Endothelial cell of umbilical vein (primary cell): ENCODE measurements around the gene RUVBL1. TPM values are rescaled to one million over a fixed set of nuclear protein-coding genes. Genes with fewer than 3 reads are reported as not detected.

Source experiments
- BruUV-seq: library from RNA; stranded (reverse); fragments of 400-500 nt; replicated peaks from 2 replicates; lab custom pipeline; 2021; lab: Mats Ljungman, UMichigan
- CTCF ChIA-PET: fragments of 300-600, 350-600 bp; sonication (Branson Sonifier 250); formaldehyde crosslinking; loops from one replicate; lab custom pipeline; 2021; ENCODE audit warnings: antibody characterized with exemption, inconsistent platforms; lab: Charles Lee
- POLR2A ChIA-PET: fragments of 300-600, 350-600 bp; sonication (Branson Sonifier 250); formaldehyde crosslinking; loops from one replicate; lab custom pipeline; 2021; ENCODE audit warnings: antibody characterized with exemption, inconsistent platforms; lab: Charles Lee
- DNase-seq: peaks from one replicate; pipeline ENCODE4 v3.0.0-alpha.2; 2011; ENCODE audit warnings: low read depth, low spot score
- FAIRE-seq: peaks from 2 replicates; lab custom pipeline; 2011; peaks lifted over from hg19 to GRCh38; lab: Jason Lieb, UNC
- H2AFZ ChIP-seq: 2 replicates; pipeline ENCODE4 v1.6.0; 2012; ENCODE audit warnings: low read depth, low read length, control low read depth, inconsistent platforms
- H3K27ac ChIP-seq: 2 replicates; pipeline ENCODE4 v1.5.1; 2011; ENCODE audit warnings: low read depth, mild to moderate bottlenecking, control low read depth, low read length, moderate library complexity; ENCODE audit not compliant: insufficient read depth
- H3K27me3 ChIP-seq, 2 experiments: 2 replicates each; pipeline versions ENCODE4 v1.6.0 to v1.6.1; 2011; ENCODE audit warnings: low read length in 2 of 2, mixed read lengths in 1 of 2; ENCODE audit not compliant: control insufficient read depth in 2 of 2, insufficient read depth in 2 of 2
- H3K36me3 ChIP-seq, 2 experiments: 2 replicates in 1 of 2; 3 replicates in 1 of 2; pipeline ENCODE4 v1.5.1; 2011; ENCODE audit warnings: low read length in 2 of 2, mild to moderate bottlenecking in 1 of 2, moderate library complexity in 1 of 2; ENCODE audit not compliant: control insufficient read depth in 2 of 2, insufficient read depth in 2 of 2; ENCODE audit errors: extremely low read depth in 1 of 2
- H3K4me1 ChIP-seq: 3 replicates; pipeline ENCODE4 v1.5.1; 2011; ENCODE audit warnings: mild to moderate bottlenecking, low read length; ENCODE audit not compliant: control insufficient read depth, insufficient read depth; ENCODE audit errors: extremely low read depth
- H3K4me2 ChIP-seq: 2 replicates; pipeline ENCODE4 v1.6.1; 2011; ENCODE audit warnings: low read length, control low read depth, mixed read lengths; ENCODE audit not compliant: insufficient read depth
- H3K4me3 ChIP-seq, 3 experiments: fragments of 200-600 bp in 1 of 3; sonication (generic), shearing (Covaris generic) in 1 of 3; replicated peaks in 1 of 3; 2 replicates each; pipeline ENCODE4 v1.5.1; 2011 to 2016; ENCODE audit warnings: control low read depth in 3 of 3, low read length in 3 of 3, mild to moderate bottlenecking in 2 of 3, inconsistent platforms in 1 of 3, low read depth in 1 of 3, moderate library complexity in 1 of 3; ENCODE audit not compliant: insufficient read depth in 1 of 3
- H3K79me2 ChIP-seq: 2 replicates; pipeline ENCODE4 v1.6.0; 2012; ENCODE audit warnings: low read length, inconsistent platforms; ENCODE audit not compliant: control insufficient read depth, insufficient read depth
- H3K9ac ChIP-seq: replicated peaks from 2 replicates; pipeline ENCODE3; 2011; ENCODE audit warnings: low read length, control low read depth; ENCODE audit not compliant: insufficient read depth; ENCODE audit errors: extremely low read depth
- H3K9me1 ChIP-seq: replicated peaks from 3 replicates; pipeline ENCODE4 v1.6.0; 2011; ENCODE audit warnings: mild to moderate bottlenecking, low read length; ENCODE audit not compliant: control insufficient read depth, insufficient read depth; ENCODE audit errors: extremely low read depth
- H3K9me3 ChIP-seq: replicated peaks from 2 replicates; pipeline ENCODE4 v1.5.1; 2012; ENCODE audit warnings: low read length, inconsistent platforms; ENCODE audit not compliant: control insufficient read depth, insufficient read depth
- H4K20me1 ChIP-seq: replicated peaks from 2 replicates; pipeline ENCODE3; 2011; ENCODE audit warnings: mild to moderate bottlenecking, low read length; ENCODE audit not compliant: control insufficient read depth, insufficient read depth; ENCODE audit errors: extremely low read depth
- EZH2 ChIP-seq: IDR thresholded peaks from 2 replicates; pipeline ENCODE4 v1.6.1; 2012; ENCODE audit warnings: borderline replicate concordance, low read depth, mild to moderate bottlenecking, moderate library complexity, low read length, inconsistent platforms; ENCODE audit not compliant: severe bottlenecking
- MAX ChIP-seq: IDR thresholded peaks from 2 replicates; pipeline ENCODE4 v1.6.1; 2011; ENCODE audit not compliant: insufficient read depth, insufficient read length
- MYC ChIP-seq: IDR thresholded peaks from one replicate; pipeline ENCODE4 v1.6.1; 2011; ENCODE audit warnings: mild to moderate bottlenecking, low read depth, low read length
- dilution Hi-C: fragments of 300-500 bp; cut with MboI; formaldehyde crosslinking; loops from one replicate; pipeline ENCODE4 v1.15.0; 2019; ENCODE audit warnings: low sequenced_read_pairs; ENCODE audit not compliant: extremely low pct_ligation_motif_present
- intact Hi-C: fragments of 100-400 bp; cut with micrococcal nuclease; formaldehyde crosslinking; loops from one replicate; pipeline ENCODE4 v1.10.0; 2022
- polyA plus RNA-seq, 4 experiments: library from polyadenylated mRNA; depleted of rRNA in 3 of 4; stranded (reverse) in 3 of 4; unstranded in 1 of 4; fragments of >200 nt; gene quantifications; 2 replicates each; pipeline versions ENCODE4 v1.2.1 to v1.2.3, GENCODE V29; 2011 to 2012; ENCODE audit warnings: missing spikeins in 1 of 4
- total RNA-seq: library from RNA; stranded (reverse); gene quantifications from 2 replicates; pipeline ENCODE4 v1.2.3, GENCODE V29; 2021

The RUVBL1 gene
- total and polyA plus RNA-seq, 2 donors (not counting 3 experiments of a cell fraction or from before 2014, with no cell fraction given): 52.5 to 58.5 TPM

- H3K4me2 ChIP-seq: no peak overlapping the region
- POLR2A ChIA-PET: no interaction called here
Measured at GRCh38 chr3:128128251-128128650, 4.6 kb upstream of the RUVBL1 start.

GRCh38 chr3:128127236-128127635 lies 3.6 kb upstream of the RUVBL1 start:
- TF ChIP-seq EZH2 (no peak), MAX (no peak)
- Histone ChIP-seq H3K9ac (no peak overlapping the region), H3K9me3 (no peaks in the 10 kb centered on the region), H3K4me3 (no peak overlapping the region), H3K9me1 (no peaks in the 10 kb centered on the region), H3K4me1 (peaks cover 11% of the 10 kb centered on the region), H4K20me1 (no peaks in the 10 kb centered on the region), H3K36me3 (no peaks in the 10 kb centered on the region), H3K27me3 (peaks cover 0 to 3% of the 10 kb centered on the region in 2 experiments), H3K79me2 (peaks cover 10% of the 10 kb centered on the region), H3K27ac (no peak overlapping the region), H3K4me2 (no peak overlapping the region), H2AFZ (no peak overlapping the region)
- no peak for DNase-seq
- POLR2A ChIA-PET: no interaction called here
- FAIRE-seq: no peak
- intact Hi-C loops: no loop called here
- dilution Hi-C loops: no loop called here
- CTCF ChIA-PET: interaction anchor here (0.6 to 4.2 kb wide), 2 partner anchors 32 kb away, joined by 3 to 24 read pairs; no protein-coding TSS in a partner anchor
- no TSS peak for BruUV-seq

More at GRCh38 chr3:128128251-128128650, 4.6 kb upstream of the RUVBL1 start:
- H3K79me2 ChIP-seq: peaks cover under 1% of the 10 kb centered on the region
- FAIRE-seq (no peak), DNase-seq (no peak)
- H3K9me3 ChIP-seq: no peaks in the 10 kb centered on the region
- no peak overlapping the region for H3K9ac ChIP-seq
- TF ChIP-seq MYC: no peak
- no peak overlapping the region for H2AFZ ChIP-seq
- no peaks in the 10 kb centered on the region for H3K36me3 ChIP-seq
- intact Hi-C loops: no loop called here
- no peaks in the 10 kb centered on the region for H3K9me1 ChIP-seq
- CTCF ChIA-PET: interaction anchor here (4.2 kb wide), 1 partner anchor 33 kb away, joined by 24 read pairs; no protein-coding TSS in a partner anchor
- H4K20me1 ChIP-seq: no peaks in the 10 kb centered on the region
- BruUV-seq: no TSS peak
- peaks cover 0 to 3% of the 10 kb centered on the region in 2 experiments for H3K27me3 ChIP-seq
- H3K4me1 ChIP-seq: peaks cover 4% of the 10 kb centered on the region
- no peak overlapping the region for H3K4me3 ChIP-seq
- dilution Hi-C loops: no loop called here
- H3K27ac ChIP-seq: no peak overlapping the region
